Mammary epithelial cell (primary cell): ENCODE measurements around the gene RAB40B.

ENCODE experiments used
- CTCF ChIP-seq, 2 donors: IDR thresholded peaks in 1 of 2; conservative IDR thresholded peaks in 1 of 2; 2 replicates each; pipeline ENCODE4 v1.5.1; 2011 to 2012; ENCODE audit warnings: inconsistent platforms in 2 of 2, low read length in 2 of 2, mild to moderate bottlenecking in 2 of 2, control low read depth in 1 of 2, low read depth in 1 of 2; ENCODE audit not compliant: insufficient read depth in 1 of 2; ENCODE audit errors: extremely low read depth in 1 of 2
- EZH2 ChIP-seq: IDR thresholded peaks from 2 replicates; pipeline ENCODE4 v1.6.1; 2012; ENCODE audit warnings: low read length, inconsistent platforms, borderline replicate concordance

- no peak for TF ChIP-seq EZH2
- TF ChIP-seq CTCF (conservative IDR thresholded peaks at IDR 0.05 in 1 of 2, IDR thresholded peaks at IDR 0.05 in 1 of 2; ENCODE audit: extremely low read depth in 1 of 2, insufficient read depth in 1 of 2, low read depth in 1 of 2, low read length in 2 of 2), result no peak
Measured at GRCh38 chr17:82664276-82664575, 34.3 kb downstream of the RAB40B start.
